ENCODE measurements around the gene DMD. TPM values are rescaled to one million over a fixed set of nuclear protein-coding genes. Genes with fewer than 3 reads are reported as not detected.

Gene DMD
- total RNA-seq, 1 donor from 2014 or later = 2.5 TPM

DNA sequence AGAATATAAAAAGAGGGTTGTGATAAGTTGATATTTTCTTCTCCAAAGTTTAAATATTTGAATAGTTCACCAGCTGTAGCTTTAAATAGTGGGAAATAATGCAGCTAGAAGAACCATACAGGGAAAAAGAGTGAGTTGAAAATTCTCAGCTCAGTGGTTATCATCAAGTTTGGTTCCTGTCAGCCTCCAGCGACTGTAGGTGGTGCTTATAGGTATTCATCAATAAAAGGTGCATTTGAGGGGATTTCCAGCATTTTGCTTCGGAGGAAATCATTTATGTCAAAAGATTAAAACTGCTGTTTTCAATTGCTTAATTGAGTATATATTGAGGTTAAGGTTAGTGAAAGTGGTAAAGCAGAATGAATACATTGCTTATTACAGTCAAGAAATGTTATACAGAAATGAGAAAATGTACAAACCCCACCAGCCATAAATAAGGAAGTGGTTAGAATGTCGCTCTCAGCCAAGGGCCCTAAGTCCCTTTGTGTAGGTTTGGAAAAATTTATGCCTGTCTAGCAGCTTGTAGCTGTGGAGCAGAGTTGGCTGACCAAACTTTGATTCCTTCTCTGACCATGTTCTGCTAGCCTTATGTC is 1606.6 kb downstream of the DMD start:
- TF ChIP-seq, protein P1, sequence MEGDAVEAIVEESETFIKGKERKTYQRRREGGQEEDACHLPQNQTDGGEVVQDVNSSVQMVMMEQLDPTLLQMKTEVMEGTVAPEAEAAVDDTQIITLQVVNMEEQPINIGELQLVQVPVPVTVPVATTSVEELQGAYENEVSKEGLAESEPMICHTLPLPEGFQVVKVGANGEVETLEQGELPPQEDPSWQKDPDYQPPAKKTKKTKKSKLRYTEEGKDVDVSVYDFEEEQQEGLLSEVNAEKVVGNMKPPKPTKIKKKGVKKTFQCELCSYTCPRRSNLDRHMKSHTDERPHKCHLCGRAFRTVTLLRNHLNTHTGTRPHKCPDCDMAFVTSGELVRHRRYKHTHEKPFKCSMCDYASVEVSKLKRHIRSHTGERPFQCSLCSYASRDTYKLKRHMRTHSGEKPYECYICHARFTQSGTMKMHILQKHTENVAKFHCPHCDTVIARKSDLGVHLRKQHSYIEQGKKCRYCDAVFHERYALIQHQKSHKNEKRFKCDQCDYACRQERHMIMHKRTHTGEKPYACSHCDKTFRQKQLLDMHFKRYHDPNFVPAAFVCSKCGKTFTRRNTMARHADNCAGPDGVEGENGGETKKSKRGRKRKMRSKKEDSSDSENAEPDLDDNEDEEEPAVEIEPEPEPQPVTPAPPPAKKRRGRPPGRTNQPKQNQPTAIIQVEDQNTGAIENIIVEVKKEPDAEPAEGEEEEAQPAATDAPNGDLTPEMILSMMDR (IDR thresholded peaks at IDR 0.05; ENCODE audit: insufficient read depth, low read length, poor library complexity, severe bottlenecking) = no peak
- DNase-seq (ENCODE audit: low read depth) = no peak
- Histone ChIP-seq H3K27me3 (ENCODE audit: control insufficient read depth, insufficient read depth, low read length) (no peaks in the 10 kb centered on the region), H3K4me3 (ENCODE audit: low read depth, low read length) (no peak overlapping the region), H3K36me3 (ENCODE audit: control insufficient read depth, insufficient read depth, low read length) (no peaks in the 10 kb centered on the region)

DNA sequence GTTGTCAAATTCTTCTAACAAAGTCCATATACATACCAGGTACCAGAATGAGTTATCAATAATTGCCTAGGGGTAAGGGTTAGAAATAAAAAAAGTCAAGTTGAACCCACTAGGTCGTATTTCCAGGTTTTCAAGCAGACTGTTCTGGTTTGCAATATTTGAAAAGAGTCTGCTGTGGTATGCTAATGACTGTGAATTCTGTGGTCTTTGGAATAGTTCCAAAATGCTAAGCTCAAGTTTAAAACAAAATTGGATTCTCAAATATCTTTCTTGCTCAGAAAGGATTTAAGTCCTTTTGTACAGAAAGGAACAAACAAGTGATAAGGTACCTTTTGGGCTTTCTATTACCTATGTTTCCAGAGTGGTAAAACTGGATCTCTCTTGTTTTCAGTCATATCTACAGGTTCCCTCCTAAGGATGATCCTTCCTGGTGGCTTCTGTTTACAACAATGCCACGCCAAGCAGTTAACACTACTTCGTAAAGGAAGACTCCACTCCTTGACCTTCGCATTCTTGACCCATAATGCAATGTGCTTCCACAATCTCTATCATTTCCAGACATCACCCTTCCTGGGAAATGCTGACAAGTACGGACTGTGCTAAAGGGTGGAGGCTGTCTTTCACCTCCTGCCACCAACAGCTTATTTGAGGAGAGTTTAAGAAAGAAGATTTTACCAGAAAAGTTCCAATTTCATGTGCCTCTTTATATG is 1607.8 kb downstream of the DMD start:
- Histone ChIP-seq H3K4me3 (ENCODE audit: low read depth, low read length) (no peak overlapping the region), H3K27me3 (ENCODE audit: control insufficient read depth, insufficient read depth, low read length) (no peaks in the 10 kb centered on the region), H3K36me3 (ENCODE audit: control insufficient read depth, insufficient read depth, low read length) (no peaks in the 10 kb centered on the region)
- TF ChIP-seq, protein P1 (IDR thresholded peaks at IDR 0.05; ENCODE audit: insufficient read depth, low read length, poor library complexity, severe bottlenecking) = no peak
- no peak for DNase-seq (ENCODE audit: low read depth)

DNA sequence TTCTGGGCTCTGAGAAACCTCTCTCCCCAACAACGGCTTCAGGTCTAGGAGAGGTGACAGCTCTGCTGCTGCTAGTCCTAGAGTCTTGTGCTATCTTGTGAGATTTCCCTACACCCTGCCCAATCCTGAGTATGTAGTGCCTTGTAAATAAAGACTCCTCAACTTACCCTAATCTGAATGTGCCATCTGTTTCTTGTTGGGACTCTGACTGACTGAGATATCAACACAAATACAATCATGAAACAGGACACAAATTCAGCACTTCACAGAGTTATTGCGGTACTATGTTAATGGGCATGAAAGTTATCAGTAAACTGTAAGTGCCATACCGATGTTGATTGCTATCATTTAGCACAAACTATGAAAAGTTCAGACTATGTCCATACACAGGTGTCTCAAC is 1610.5 kb downstream of the DMD start:
- Histone ChIP-seq H3K4me3 (ENCODE audit: low read depth, low read length) (no peak overlapping the region), H3K36me3 (ENCODE audit: control insufficient read depth, insufficient read depth, low read length) (no peaks in the 10 kb centered on the region), H3K27me3 (ENCODE audit: control insufficient read depth, insufficient read depth, low read length) (no peaks in the 10 kb centered on the region)
- no peak for DNase-seq (ENCODE audit: low read depth)
- TF ChIP-seq, protein P1 (IDR thresholded peaks at IDR 0.05; ENCODE audit: insufficient read depth, low read length, poor library complexity, severe bottlenecking) = no peak

DNA sequence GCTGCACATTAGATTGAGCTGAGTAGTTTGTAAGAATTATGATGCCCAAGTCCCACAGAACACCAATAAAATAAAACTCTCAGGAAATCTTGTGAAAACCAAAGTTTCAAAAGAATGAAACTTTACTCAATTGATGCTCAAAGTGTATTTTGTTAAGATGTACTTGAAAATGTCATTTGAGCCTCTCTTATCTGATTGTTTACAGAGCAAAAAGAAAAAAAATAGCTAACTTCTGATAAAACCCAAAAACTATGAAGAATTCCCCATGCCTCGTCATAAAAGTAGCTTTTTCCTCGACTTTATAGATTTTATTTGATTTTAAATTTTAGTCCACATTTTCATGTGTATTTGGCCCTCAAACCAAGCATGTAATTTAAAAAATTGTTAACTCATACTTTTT is 1618.0 kb downstream of the DMD start:
- Histone ChIP-seq H3K4me3 (ENCODE audit: low read depth, low read length) (no peak overlapping the region), H3K36me3 (ENCODE audit: control insufficient read depth, insufficient read depth, low read length) (no peaks in the 10 kb centered on the region), H3K27me3 (ENCODE audit: control insufficient read depth, insufficient read depth, low read length) (no peaks in the 10 kb centered on the region)
- TF ChIP-seq, protein P1 (IDR thresholded peaks at IDR 0.05; ENCODE audit: insufficient read depth, low read length, poor library complexity, severe bottlenecking) = no peak
- no peak for DNase-seq (ENCODE audit: low read depth)

DNA sequence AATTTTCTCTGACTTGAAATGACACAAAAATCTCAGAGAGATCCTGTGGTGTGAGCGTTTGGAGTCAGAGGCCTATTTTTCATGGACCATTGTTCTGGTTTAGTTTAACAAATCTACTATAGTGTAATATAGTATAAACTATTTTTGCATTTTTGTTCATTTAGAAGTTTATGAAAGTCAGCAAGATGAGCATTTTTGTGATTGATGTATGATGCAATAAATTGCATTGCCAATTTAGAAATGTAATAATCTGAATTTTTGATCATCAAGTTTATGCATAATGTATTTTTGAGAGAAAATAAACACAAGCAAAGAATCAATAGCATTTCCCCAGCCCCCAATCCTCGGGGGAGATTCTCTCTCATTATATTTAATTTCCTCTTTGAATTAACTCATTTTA is 1620.0 kb downstream of the DMD start:
- no peaks in the 10 kb centered on the region for H3K36me3 ChIP-seq (ENCODE audit: control insufficient read depth, insufficient read depth, low read length)
- no peak for DNase-seq (ENCODE audit: low read depth)
- no peak overlapping the region for H3K4me3 ChIP-seq (ENCODE audit: low read depth, low read length)
- H3K27me3 ChIP-seq (ENCODE audit: control insufficient read depth, insufficient read depth, low read length) = no peaks in the 10 kb centered on the region
- TF ChIP-seq, protein P1 (IDR thresholded peaks at IDR 0.05; ENCODE audit: insufficient read depth, low read length, poor library complexity, severe bottlenecking) = no peak

All from kidney epithelial cell (primary cell).